Endothelial cell of umbilical vein (primary cell): Measurements from ENCODE around the gene HPSE2. TPM values are rescaled to one million over a fixed set of nuclear protein-coding genes. Genes with fewer than 3 reads are reported as not detected.

Experiments used
- BruUV-seq: library from RNA; stranded (reverse); fragments of 400-500 nt; replicated peaks from 2 replicates; lab custom pipeline; 2021; lab: Mats Ljungman, UMichigan
- CTCF ChIA-PET: fragments of 300-600, 350-600 bp; sonication (Branson Sonifier 250); formaldehyde crosslinking; loops from one replicate; lab custom pipeline; 2021; ENCODE audit warnings: antibody characterized with exemption, inconsistent platforms; lab: Charles Lee
- POLR2A ChIA-PET: fragments of 300-600, 350-600 bp; sonication (Branson Sonifier 250); formaldehyde crosslinking; loops from one replicate; lab custom pipeline; 2021; ENCODE audit warnings: antibody characterized with exemption, inconsistent platforms; lab: Charles Lee
- DNase-seq: peaks from one replicate; pipeline ENCODE4 v3.0.0-alpha.2; 2011; ENCODE audit warnings: low read depth, low spot score
- FAIRE-seq: peaks from 2 replicates; lab custom pipeline; 2011; peaks lifted over from hg19 to GRCh38; lab: Jason Lieb, UNC
- H2AFZ ChIP-seq: 2 replicates; pipeline ENCODE4 v1.6.0; 2012; ENCODE audit warnings: low read depth, low read length, control low read depth, inconsistent platforms
- H3K27ac ChIP-seq: 2 replicates; pipeline ENCODE4 v1.5.1; 2011; ENCODE audit warnings: low read depth, mild to moderate bottlenecking, control low read depth, low read length, moderate library complexity; ENCODE audit not compliant: insufficient read depth
- H3K27me3 ChIP-seq, 2 experiments: 2 replicates each; pipeline versions ENCODE4 v1.6.0 to v1.6.1; 2011; ENCODE audit warnings: low read length in 2 of 2, mixed read lengths in 1 of 2; ENCODE audit not compliant: control insufficient read depth in 2 of 2, insufficient read depth in 2 of 2
- H3K36me3 ChIP-seq, 2 experiments: 2 replicates in 1 of 2; 3 replicates in 1 of 2; pipeline ENCODE4 v1.5.1; 2011; ENCODE audit warnings: low read length in 2 of 2, mild to moderate bottlenecking in 1 of 2, moderate library complexity in 1 of 2; ENCODE audit not compliant: control insufficient read depth in 2 of 2, insufficient read depth in 2 of 2; ENCODE audit errors: extremely low read depth in 1 of 2
- H3K4me1 ChIP-seq: 3 replicates; pipeline ENCODE4 v1.5.1; 2011; ENCODE audit warnings: mild to moderate bottlenecking, low read length; ENCODE audit not compliant: control insufficient read depth, insufficient read depth; ENCODE audit errors: extremely low read depth
- H3K4me2 ChIP-seq: 2 replicates; pipeline ENCODE4 v1.6.1; 2011; ENCODE audit warnings: low read length, control low read depth, mixed read lengths; ENCODE audit not compliant: insufficient read depth
- H3K4me3 ChIP-seq, 3 experiments: fragments of 200-600 bp in 1 of 3; sonication (generic), shearing (Covaris generic) in 1 of 3; replicated peaks in 1 of 3; 2 replicates each; pipeline ENCODE4 v1.5.1; 2011 to 2016; ENCODE audit warnings: control low read depth in 3 of 3, low read length in 3 of 3, mild to moderate bottlenecking in 2 of 3, inconsistent platforms in 1 of 3, low read depth in 1 of 3, moderate library complexity in 1 of 3; ENCODE audit not compliant: insufficient read depth in 1 of 3
- H3K79me2 ChIP-seq: 2 replicates; pipeline ENCODE4 v1.6.0; 2012; ENCODE audit warnings: low read length, inconsistent platforms; ENCODE audit not compliant: control insufficient read depth, insufficient read depth
- H3K9ac ChIP-seq: replicated peaks from 2 replicates; pipeline ENCODE3; 2011; ENCODE audit warnings: low read length, control low read depth; ENCODE audit not compliant: insufficient read depth; ENCODE audit errors: extremely low read depth
- H3K9me1 ChIP-seq: replicated peaks from 3 replicates; pipeline ENCODE4 v1.6.0; 2011; ENCODE audit warnings: mild to moderate bottlenecking, low read length; ENCODE audit not compliant: control insufficient read depth, insufficient read depth; ENCODE audit errors: extremely low read depth
- H3K9me3 ChIP-seq: replicated peaks from 2 replicates; pipeline ENCODE4 v1.5.1; 2012; ENCODE audit warnings: low read length, inconsistent platforms; ENCODE audit not compliant: control insufficient read depth, insufficient read depth
- H4K20me1 ChIP-seq: replicated peaks from 2 replicates; pipeline ENCODE3; 2011; ENCODE audit warnings: mild to moderate bottlenecking, low read length; ENCODE audit not compliant: control insufficient read depth, insufficient read depth; ENCODE audit errors: extremely low read depth
- EZH2 ChIP-seq: IDR thresholded peaks from 2 replicates; pipeline ENCODE4 v1.6.1; 2012; ENCODE audit warnings: borderline replicate concordance, low read depth, mild to moderate bottlenecking, moderate library complexity, low read length, inconsistent platforms; ENCODE audit not compliant: severe bottlenecking
- FOS ChIP-seq: IDR thresholded peaks from 2 replicates; pipeline ENCODE4 v1.6.1; 2011; ENCODE audit warnings: mild to moderate bottlenecking, low read length, moderate library complexity, borderline replicate concordance; ENCODE audit not compliant: insufficient read depth
- GATA2 ChIP-seq: IDR thresholded peaks from 2 replicates; pipeline ENCODE4 v1.7.0; 2011; ENCODE audit warnings: low read depth, mild to moderate bottlenecking, moderate library complexity, mixed read lengths, low read length; ENCODE audit not compliant: insufficient read length, insufficient read depth
- JUN ChIP-seq: IDR thresholded peaks from 2 replicates; pipeline ENCODE4 v1.6.1; 2011; ENCODE audit warnings: borderline replicate concordance, low read depth; ENCODE audit not compliant: insufficient read length, insufficient read depth
- MYC ChIP-seq: IDR thresholded peaks from one replicate; pipeline ENCODE4 v1.6.1; 2011; ENCODE audit warnings: mild to moderate bottlenecking, low read depth, low read length
- POLR2A ChIP-seq: IDR thresholded peaks from 2 replicates; pipeline ENCODE4 v1.6.1; 2012; ENCODE audit warnings: low read depth, mild to moderate bottlenecking, control low read depth, low read length
- POLR2AphosphoS5 ChIP-seq: IDR thresholded peaks from 2 replicates; pipeline ENCODE4 v1.6.1; 2012; ENCODE audit warnings: low read depth, mild to moderate bottlenecking, control low read depth, low read length, moderate library complexity; ENCODE audit not compliant: insufficient read depth
- dilution Hi-C: fragments of 300-500 bp; cut with MboI; formaldehyde crosslinking; loops from one replicate; pipeline ENCODE4 v1.15.0; 2019; ENCODE audit warnings: low sequenced_read_pairs; ENCODE audit not compliant: extremely low pct_ligation_motif_present
- intact Hi-C: fragments of 100-400 bp; cut with micrococcal nuclease; formaldehyde crosslinking; loops from one replicate; pipeline ENCODE4 v1.10.0; 2022
- polyA plus RNA-seq, 4 experiments: library from polyadenylated mRNA; depleted of rRNA in 3 of 4; stranded (reverse) in 3 of 4; unstranded in 1 of 4; fragments of >200 nt; gene quantifications; 2 replicates each; pipeline versions ENCODE4 v1.2.1 to v1.2.3, GENCODE V29; 2011 to 2012; ENCODE audit warnings: missing spikeins in 1 of 4
- total RNA-seq: library from RNA; stranded (reverse); gene quantifications from 2 replicates; pipeline ENCODE4 v1.2.3, GENCODE V29; 2021
- TF ChIP-seq, protein P1 (sequence below), 2 donors: IDR thresholded peaks; 1 replicate in 1 of 2; 2 replicates in 1 of 2; pipeline ENCODE4 v1.5.1; 2011; ENCODE audit warnings: low read length in 2 of 2, mild to moderate bottlenecking in 2 of 2, moderate library complexity in 2 of 2, control low read depth in 1 of 2, inconsistent platforms in 1 of 2, low read depth in 1 of 2; ENCODE audit not compliant: insufficient read depth in 1 of 2; ENCODE audit errors: extremely low read depth in 1 of 2
- TF ChIP-seq, protein P2 (sequence below): IDR thresholded peaks from 2 replicates; pipeline ENCODE4 v1.6.1; 2011; ENCODE audit not compliant: insufficient read depth, insufficient read length

Gene HPSE2
- total and polyA plus RNA-seq, 2 donors (not counting 3 experiments of a cell fraction or from before 2014, with no cell fraction given), result not detected

DNA sequence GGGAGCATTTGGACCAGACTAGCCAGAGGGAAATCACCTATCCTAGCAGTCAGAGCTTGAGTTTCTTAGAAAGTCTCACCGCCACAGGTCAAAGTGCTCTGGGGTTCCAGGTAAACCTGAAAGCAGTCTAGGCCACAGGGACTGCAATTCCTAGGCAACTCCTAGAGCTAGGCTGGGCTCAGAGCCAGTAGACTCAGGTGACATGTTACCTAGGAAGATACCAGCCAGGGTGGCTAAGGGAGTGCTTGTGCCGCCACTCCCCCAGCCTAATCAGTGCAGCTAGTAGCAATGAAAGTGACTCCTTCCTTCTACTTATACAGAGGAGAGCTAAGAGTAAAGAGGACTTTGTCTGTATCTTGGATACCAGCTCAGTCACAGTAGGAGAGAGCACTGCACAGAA, 440.2 kb downstream of the HPSE2 start:
- TF ChIP-seq, protein P1, sequence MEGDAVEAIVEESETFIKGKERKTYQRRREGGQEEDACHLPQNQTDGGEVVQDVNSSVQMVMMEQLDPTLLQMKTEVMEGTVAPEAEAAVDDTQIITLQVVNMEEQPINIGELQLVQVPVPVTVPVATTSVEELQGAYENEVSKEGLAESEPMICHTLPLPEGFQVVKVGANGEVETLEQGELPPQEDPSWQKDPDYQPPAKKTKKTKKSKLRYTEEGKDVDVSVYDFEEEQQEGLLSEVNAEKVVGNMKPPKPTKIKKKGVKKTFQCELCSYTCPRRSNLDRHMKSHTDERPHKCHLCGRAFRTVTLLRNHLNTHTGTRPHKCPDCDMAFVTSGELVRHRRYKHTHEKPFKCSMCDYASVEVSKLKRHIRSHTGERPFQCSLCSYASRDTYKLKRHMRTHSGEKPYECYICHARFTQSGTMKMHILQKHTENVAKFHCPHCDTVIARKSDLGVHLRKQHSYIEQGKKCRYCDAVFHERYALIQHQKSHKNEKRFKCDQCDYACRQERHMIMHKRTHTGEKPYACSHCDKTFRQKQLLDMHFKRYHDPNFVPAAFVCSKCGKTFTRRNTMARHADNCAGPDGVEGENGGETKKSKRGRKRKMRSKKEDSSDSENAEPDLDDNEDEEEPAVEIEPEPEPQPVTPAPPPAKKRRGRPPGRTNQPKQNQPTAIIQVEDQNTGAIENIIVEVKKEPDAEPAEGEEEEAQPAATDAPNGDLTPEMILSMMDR (IDR thresholded peaks at IDR 0.05; ENCODE audit: extremely low read depth in 1 of 2, insufficient read depth in 1 of 2, low read depth in 1 of 2, low read length in 2 of 2), result no peak
- TF ChIP-seq, protein P2, sequence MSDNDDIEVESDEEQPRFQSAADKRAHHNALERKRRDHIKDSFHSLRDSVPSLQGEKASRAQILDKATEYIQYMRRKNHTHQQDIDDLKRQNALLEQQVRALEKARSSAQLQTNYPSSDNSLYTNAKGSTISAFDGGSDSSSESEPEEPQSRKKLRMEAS, result no peak
- no peak for TF ChIP-seq MYC
- no peak for TF ChIP-seq POLR2AphosphoS5
- no peak for TF ChIP-seq EZH2
- no peak for TF ChIP-seq JUN
- TF ChIP-seq GATA2, result no peak
- no peak for TF ChIP-seq FOS
- TF ChIP-seq POLR2A, result no peak
- Histone ChIP-seq H3K4me1 (no peaks in the 10 kb centered on the region), H3K4me2 (no peak overlapping the region), H3K4me3 (no peak overlapping the region), H3K27ac (no peak overlapping the region), H3K36me3 (no peaks in the 10 kb centered on the region), H3K9ac (no peak overlapping the region), H4K20me1 (no peaks in the 10 kb centered on the region), H3K79me2 (no peaks in the 10 kb centered on the region), H2AFZ (no peak overlapping the region), H3K9me1 (no peaks in the 10 kb centered on the region), H3K27me3 (no peaks in the 10 kb centered on the region), H3K9me3 (no peaks in the 10 kb centered on the region)
- no TSS peak for BruUV-seq
- dilution Hi-C loops, result no loop called here
- POLR2A ChIA-PET, result no interaction called here
- intact Hi-C loops, result no loop called here
- DNase-seq (no peak), FAIRE-seq (no peak)
- CTCF ChIA-PET, result no interaction called here
